Measurements from ENCODE around the gene OSM. TPM values are rescaled to one million over a fixed set of nuclear protein-coding genes. Genes with fewer than 3 reads are reported as not detected.

The OSM gene
- total RNA-seq, 4 donors from 2014 or later: 0.82 to 7.3 (median 1.0) TPM

GRCh38 chr22:30220338-30221012, 46.2 kb downstream of the OSM start:
- no peak for TF ChIP-seq CTCF (IDR thresholded peaks at IDR 0.05; ENCODE audit: low read depth)

- no peak for TF ChIP-seq CTCF (IDR thresholded peaks at IDR 0.05; ENCODE audit: low read depth)
Observed at GRCh38 chr22:30219668-30220278, 46.9 kb downstream of the OSM start.

- TF ChIP-seq CTCF (IDR thresholded peaks at IDR 0.05; ENCODE audit: low read depth): no peak
Observed at GRCh38 chr22:30219049-30219654, 47.5 kb downstream of the OSM start.

- no peak for TF ChIP-seq CTCF (IDR thresholded peaks at IDR 0.05; ENCODE audit: low read depth)
Observed at GRCh38 chr22:30217698-30218560, 48.7 kb downstream of the OSM start.

GRCh38 chr22:30216710-30217109, 49.9 kb downstream of the OSM start:
- no peak for TF ChIP-seq CTCF (IDR thresholded peaks at IDR 0.05; ENCODE audit: low read depth)

- TF ChIP-seq CTCF (IDR thresholded peaks at IDR 0.05; ENCODE audit: low read depth): no peak
Observed at GRCh38 chr22:30214703-30215407, 51.8 kb downstream of the OSM start.

All from subcutaneous adipose tissue (tissue), 4 donors.